SK-N-MC (cell line): ENCODE measurements around the gene MYOF.

Experiments
- EZH2 ChIP-seq: fragments of 200-600 bp; sonication (generic); IDR thresholded peaks from one replicate; pipeline ENCODE4 v1.6.1; 2017; ENCODE audit warnings: antibody characterized with exemption
- POLR2AphosphoS5 ChIP-seq: IDR thresholded peaks from 2 replicates; pipeline ENCODE4 v1.6.1; 2012; ENCODE audit warnings: mild to moderate bottlenecking, low read depth, low read length, borderline replicate concordance

- no peak for TF ChIP-seq EZH2
- no peak for TF ChIP-seq POLR2AphosphoS5
These were observed 30.0 kb downstream of the MYOF start for GRCh38 chr10:93452143-93452542.
